GM12878 (cell line): ENCODE measurements around the gene LCLAT1. TPM values are rescaled to one million over a fixed set of nuclear protein-coding genes. Genes with fewer than 3 reads are reported as not detected.

Source experiments
- ATAC-seq: fragments of 200-7000 bp; cut with Tn5 transposase; 3 replicates; pipeline ENCODE4 v1.9.1; 2020; ENCODE audit warnings: mild to moderate bottlenecking, moderate library complexity
- BruUV-seq: library from RNA; stranded (reverse); fragments of 400-500 nt; replicated peaks from 2 replicates; lab custom pipeline; 2021; lab: Mats Ljungman, UMichigan
- CTCF ChIA-PET: fragments of 300-600 bp; sonication (Branson Sonifier 250); formaldehyde crosslinking; extraction: SDS; loops from one replicate; lab custom pipeline; 2021; ENCODE audit warnings: inconsistent platforms; lab: Yijun Ruan, JAX
- POLR2A ChIA-PET: fragments of 350-600 bp; formaldehyde crosslinking; extraction: SDS; loops from one replicate; lab custom pipeline; 2021; ENCODE audit warnings: inconsistent platforms; lab: Charles Lee
- RAD21 ChIA-PET: fragments of 300-600 bp; sonication (Branson Sonifier 250); formaldehyde crosslinking; loops from one replicate; lab custom pipeline; 2023; ENCODE audit warnings: antibody characterized with exemption; ENCODE audit not compliant: unreplicated experiment; lab: Charles Lee
- SMC1A ChIA-PET: fragments of 300-600 bp; sonication (Branson Sonifier 250); formaldehyde crosslinking; loops from one replicate; lab custom pipeline; 2023; ENCODE audit not compliant: unreplicated experiment, uncharacterized antibody; lab: Charles Lee
- DNase-seq: peaks from one replicate; pipeline ENCODE4 v3.0.0-alpha.2; 2011; ENCODE audit warnings: low read depth, low spot score
- FAIRE-seq: peaks from 3 replicates; lab custom pipeline; 2011; peaks lifted over from hg19 to GRCh38; lab: Jason Lieb, UNC
- H2AFZ ChIP-seq: 2 replicates; pipeline ENCODE4 v1.6.0; 2011; ENCODE audit warnings: low read depth, low read length, control low read depth; ENCODE audit not compliant: control insufficient read depth
- H3K27ac ChIP-seq: 2 replicates; pipeline ENCODE4 v1.5.1; 2011; ENCODE audit warnings: control low read depth; ENCODE audit not compliant: control insufficient read depth, insufficient read depth
- H3K27me3 ChIP-seq, 2 experiments: replicated peaks in 1 of 2; 2 replicates each; pipeline versions ENCODE4 v1.6.0 to v1.6.1; 2011; ENCODE audit warnings: low read length in 1 of 2; ENCODE audit not compliant: control insufficient read depth in 2 of 2, insufficient read depth in 2 of 2
- H3K36me3 ChIP-seq, 2 experiments: 2 replicates each; pipeline ENCODE4 v1.5.1; 2011; ENCODE audit warnings: low read length in 1 of 2; ENCODE audit not compliant: control insufficient read depth in 2 of 2, insufficient read depth in 2 of 2
- H3K4me1 ChIP-seq: 2 replicates; pipeline ENCODE4 v1.6.1; 2011; ENCODE audit warnings: mild to moderate bottlenecking, low read length, moderate library complexity, mixed read lengths; ENCODE audit not compliant: control insufficient read depth, insufficient read depth
- H3K4me2 ChIP-seq: 2 replicates; pipeline ENCODE4 v1.6.0; 2011; ENCODE audit warnings: control low read depth; ENCODE audit not compliant: control insufficient read depth, insufficient read depth
- H3K4me3 ChIP-seq: fragments of 200-600 bp; sonication (generic); 2 replicates; pipeline ENCODE4 v1.5.1; 2016
- H3K79me2 ChIP-seq: 2 replicates; pipeline ENCODE4 v1.6.0; 2011; ENCODE audit warnings: low read length; ENCODE audit not compliant: control insufficient read depth, insufficient read depth
- H3K9ac ChIP-seq: 2 replicates; pipeline ENCODE4 v1.8.0; 2011; ENCODE audit warnings: low read length, control low read depth, mixed read lengths; ENCODE audit not compliant: control insufficient read depth, insufficient read depth
- H3K9me3 ChIP-seq: replicated peaks from 3 replicates; pipeline ENCODE4 v1.5.1; 2011; ENCODE audit warnings: mild to moderate bottlenecking, low read length; ENCODE audit not compliant: control insufficient read depth, insufficient read depth
- H4K20me1 ChIP-seq: 2 replicates; pipeline ENCODE4 v1.6.0; 2011; ENCODE audit not compliant: control insufficient read depth, insufficient read depth
- ATF2 ChIP-seq: IDR thresholded peaks from 2 replicates; pipeline ENCODE4 v1.6.1; 2012; ENCODE audit warnings: low read length, inconsistent platforms
- ELK1 ChIP-seq: IDR thresholded peaks from 2 replicates; pipeline ENCODE4 v1.6.1; 2012; ENCODE audit warnings: low read depth, low read length, improper control_type of control experiment
- NFIC ChIP-seq: IDR thresholded peaks from 2 replicates; pipeline ENCODE4 v1.6.1; 2012; ENCODE audit warnings: low read depth, mild to moderate bottlenecking, inconsistent platforms, low read length, moderate library complexity
- NR2C2 ChIP-seq: IDR thresholded peaks from 2 replicates; pipeline ENCODE4 v1.6.1; 2011; ENCODE audit warnings: borderline replicate concordance, low read depth; ENCODE audit not compliant: control insufficient read depth, insufficient read length
- USF2 ChIP-seq: IDR thresholded peaks from 2 replicates; pipeline ENCODE4 v1.6.1; 2011; ENCODE audit warnings: low read depth, low read length, improper control_type of control experiment, borderline replicate concordance
- WGBS: methylation state at CpG from one replicate; pipeline ENCODE4 v1.1.6; 2016; ENCODE audit warnings: low lambda C conversion rate; ENCODE audit not compliant: insufficient replicate concordance, insufficient coverage; ENCODE audit errors: missing lambda C conversion rate; 5-methylcytosine and 5-hydroxymethylcytosine counted together
- in situ Hi-C: fragments of 300-500 bp; cut with MboI; formaldehyde crosslinking; loops from 9 replicates; pipeline ENCODE4 v1.14.3; 2018; ENCODE audit warnings: mixed read lengths
- intact Hi-C: fragments of 100-400 bp; cut with micrococcal nuclease; formaldehyde crosslinking; loops from one replicate; pipeline ENCODE4 v1.14.2; 2022; ENCODE audit not compliant: unreplicated experiment
- polyA plus RNA-seq, 11 experiments: library from polyadenylated mRNA; depleted of rRNA in 4 of 11; unstranded in 6 of 11; stranded (reverse) in 5 of 11; fragments of >200 nt; fragmentation: Nextera tagmentation in 4 of 11; fragmentation: Illumina TruSeq in 1 of 11; extraction: Ambion mirVana in 4 of 11; extraction: Trizol in 1 of 11; gene quantifications; 1 replicate in 1 of 11; 2 replicates in 10 of 11; pipeline versions ENCODE4 v1.2.1 to v1.2.3, GENCODE V29; 2011 to 2016; ENCODE audit warnings: inconsistent platforms in 2 of 11, missing spikeins in 2 of 11, low read depth in 1 of 11
- total RNA-seq, 4 experiments: library from RNA; depleted of rRNA in 3 of 4; stranded (reverse); fragments of >200 nt in 3 of 4; fragmentation: Illumina TruSeq in 1 of 4; extraction: Trizol in 1 of 4; gene quantifications; 2 replicates each; pipeline versions ENCODE4 v1.2.1 to v1.2.3, GENCODE V29; 2013 to 2021

The LCLAT1 gene
- total and polyA plus RNA-seq, 10 of the 15 experiments (the other 5 are each of a cell fraction or from before 2014, with no cell fraction given): 8.1 to 33.0 (median 15.9) TPM

GRCh38 chr2:30514848-30515435 lies 67.9 kb downstream of the LCLAT1 start:
- FAIRE-seq: no peak
- ChIA-PET SMC1A (interaction anchor here (0.5 to 2.5 kb wide), 5 partner anchors 10 to 301 kb away, joined by 3 to 16 read pairs (median 3); no protein-coding TSS in a partner anchor), POLR2A (no interaction called here), CTCF (interaction anchor here (1.0 kb wide), 1 partner anchor 8 kb away, joined by 3 read pairs; no protein-coding TSS in a partner anchor), RAD21 (interaction anchor here (1.0 to 1.9 kb wide), 2 partner anchors 8 to 9 kb away, joined by 3 to 6 read pairs; no protein-coding TSS in a partner anchor)
- no peak for DNase-seq
- Histone ChIP-seq H3K4me1 (peaks cover 8% of the 10 kb centered on the region; the same call in 1 of the 2 replicates), H3K9ac (no peak overlapping the region), H3K27ac (peak overlapping the region; percentile 56; the same call in 1 of the 2 replicates), H3K4me3 (no peak overlapping the region), H3K4me2 (no peak overlapping the region), H3K36me3 (no peaks in the 10 kb centered on the region; a peak in 1 of 4 replicates), H3K27me3 (no peaks in the 10 kb centered on the region), H2AFZ (no peak overlapping the region), H3K9me3 (peaks cover 7% of the 10 kb centered on the region; the same call in 2 of the 3 replicates), H3K79me2 (no peaks in the 10 kb centered on the region), H4K20me1 (no peaks in the 10 kb centered on the region)
- in situ Hi-C loops (no loop called here), intact Hi-C loops (no loop called here)
- no TSS peak for BruUV-seq
- peak; percentile 48 for ATAC-seq
- TF ChIP-seq ATF2 (peak; percentile 2; the same call in 1 of the 2 replicates), USF2 (no peak), NR2C2 (no peak), ELK1 (no peak), NFIC (peak; percentile 38; the same call in 1 of the 2 replicates)
- WGBS: 69% methylated on average over 4 of the region's 4 CpGs
